OCI-LY1 (cell line): ENCODE data around the gene NR2F1-AS1.

Source experiments
- EZH2 ChIP-seq: fragments of 200-600 bp; sonication (generic), shearing (Covaris generic); IDR thresholded peaks from 2 replicates; pipeline ENCODE4 v1.8.0; 2017; ENCODE audit warnings: borderline replicate concordance, mixed run types, mild to moderate bottlenecking, antibody characterized with exemption, low read length, moderate library complexity, mixed read lengths
- TF ChIP-seq, protein P1 (sequence below): fragments of 200-600 bp; sonication (generic), shearing (Covaris generic); IDR thresholded peaks from 2 replicates; pipeline ENCODE4 v1.5.1; 2017; ENCODE audit warnings: mild to moderate bottlenecking, antibody characterized with exemption, low read length, moderate library complexity, mixed read lengths

DNA sequence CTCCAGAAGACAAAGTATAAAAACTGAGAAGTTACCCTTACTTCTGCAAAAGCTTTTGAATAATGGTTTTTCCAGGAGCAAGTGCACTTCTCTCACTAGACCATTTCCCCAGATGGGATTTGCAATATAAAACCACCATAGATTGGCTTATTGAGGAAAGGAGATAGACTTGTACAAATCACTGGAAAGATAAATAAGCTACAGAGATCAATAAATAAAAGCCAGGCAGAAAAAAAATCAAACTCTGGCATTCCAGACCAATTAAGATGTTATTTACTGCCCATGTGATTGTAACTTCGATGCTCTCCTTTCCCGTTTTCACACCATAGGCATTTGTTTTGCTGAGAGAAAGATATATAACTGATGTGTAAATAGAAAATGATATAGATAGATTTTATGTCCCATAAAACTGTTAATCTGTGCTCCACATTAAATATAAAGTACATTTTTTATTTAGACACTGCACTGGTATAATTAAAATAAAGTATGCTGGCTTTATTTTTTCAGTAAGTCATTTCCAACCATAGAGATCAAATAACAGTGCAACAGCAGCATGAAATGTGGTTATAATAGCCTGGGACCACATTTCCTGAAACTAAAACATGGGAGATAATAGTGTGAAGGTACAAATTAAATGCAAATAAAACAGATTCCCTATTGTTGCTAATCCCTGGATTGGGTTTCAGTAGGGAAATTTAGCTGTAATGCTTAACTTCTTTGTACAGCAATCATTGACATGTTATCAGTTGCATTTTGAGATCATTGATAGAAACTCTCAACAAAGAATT is 177.7 kb downstream of the NR2F1-AS1 start:
- TF ChIP-seq, protein P1, sequence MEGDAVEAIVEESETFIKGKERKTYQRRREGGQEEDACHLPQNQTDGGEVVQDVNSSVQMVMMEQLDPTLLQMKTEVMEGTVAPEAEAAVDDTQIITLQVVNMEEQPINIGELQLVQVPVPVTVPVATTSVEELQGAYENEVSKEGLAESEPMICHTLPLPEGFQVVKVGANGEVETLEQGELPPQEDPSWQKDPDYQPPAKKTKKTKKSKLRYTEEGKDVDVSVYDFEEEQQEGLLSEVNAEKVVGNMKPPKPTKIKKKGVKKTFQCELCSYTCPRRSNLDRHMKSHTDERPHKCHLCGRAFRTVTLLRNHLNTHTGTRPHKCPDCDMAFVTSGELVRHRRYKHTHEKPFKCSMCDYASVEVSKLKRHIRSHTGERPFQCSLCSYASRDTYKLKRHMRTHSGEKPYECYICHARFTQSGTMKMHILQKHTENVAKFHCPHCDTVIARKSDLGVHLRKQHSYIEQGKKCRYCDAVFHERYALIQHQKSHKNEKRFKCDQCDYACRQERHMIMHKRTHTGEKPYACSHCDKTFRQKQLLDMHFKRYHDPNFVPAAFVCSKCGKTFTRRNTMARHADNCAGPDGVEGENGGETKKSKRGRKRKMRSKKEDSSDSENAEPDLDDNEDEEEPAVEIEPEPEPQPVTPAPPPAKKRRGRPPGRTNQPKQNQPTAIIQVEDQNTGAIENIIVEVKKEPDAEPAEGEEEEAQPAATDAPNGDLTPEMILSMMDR, result no peak
- TF ChIP-seq EZH2, result no peak
